H7 (cell line): Measurements from ENCODE around the gene WWC2. TPM values are rescaled to one million over a fixed set of nuclear protein-coding genes. Genes with fewer than 3 reads are reported as not detected.

Source experiments
- DNase-seq: peaks from one replicate; pipeline ENCODE4 v3.0.0; 2012
- H3K27me3 ChIP-seq: 2 replicates; pipeline ENCODE4 v1.6.0; 2011; ENCODE audit warnings: mild to moderate bottlenecking, low read length; ENCODE audit not compliant: control insufficient read depth, insufficient read depth
- H3K36me3 ChIP-seq: replicated peaks from 2 replicates; pipeline ENCODE4 v1.5.1; 2011; ENCODE audit warnings: low read length; ENCODE audit not compliant: control insufficient read depth, insufficient read depth
- H3K4me3 ChIP-seq: 2 replicates; pipeline ENCODE4 v1.5.1; 2011; ENCODE audit warnings: low read depth, mild to moderate bottlenecking, control low read depth, low read length, moderate library complexity; ENCODE audit not compliant: insufficient read depth
- total RNA-seq: library from RNA; depleted of rRNA; stranded (reverse); fragments of >200 nt; shearing (Covaris generic); gene quantifications from 2 replicates; pipeline ENCODE4 v1.2.3, GENCODE V29; 2014

The WWC2 gene
- total RNA-seq, 1 experiment from 2014 or later = 28.7 TPM

GRCh38 chr4:183264614-183265013 lies 165.6 kb downstream of the WWC2 start:
- DNase-seq = no peak
- Histone ChIP-seq H3K36me3 (peaks cover 42% of the 10 kb centered on the region), H3K27me3 (no peaks in the 10 kb centered on the region), H3K4me3 (no peak overlapping the region)

GRCh38 chr4:183266371-183266770 lies 167.3 kb downstream of the WWC2 start:
- no peak for DNase-seq
- Histone ChIP-seq H3K4me3 (no peak overlapping the region), H3K27me3 (no peaks in the 10 kb centered on the region), H3K36me3 (peaks cover 36% of the 10 kb centered on the region)

- Histone ChIP-seq H3K27me3 (no peaks in the 10 kb centered on the region), H3K36me3 (peaks cover 36% of the 10 kb centered on the region), H3K4me3 (no peak overlapping the region)
- no peak for DNase-seq
These were observed 169.5 kb downstream of the WWC2 start for GRCh38 chr4:183268556-183268955.

GRCh38 chr4:183272384-183272783 lies 173.3 kb downstream of the WWC2 start:
- no peak overlapping the region for H3K4me3 ChIP-seq
- H3K36me3 ChIP-seq = peaks cover 19% of the 10 kb centered on the region
- no peak for DNase-seq
- no peaks in the 10 kb centered on the region for H3K27me3 ChIP-seq

- no peak for DNase-seq
These were observed 177.0 kb downstream of the WWC2 start for GRCh38 chr4:183276106-183276505.

GRCh38 chr4:183284258-183284785 lies 185.3 kb downstream of the WWC2 start:
- Histone ChIP-seq H3K36me3 (peaks cover 41% of the 10 kb centered on the region), H3K27me3 (no peaks in the 10 kb centered on the region; the same call in 1 of the 2 replicates), H3K4me3 (no peak overlapping the region)
- no peak for DNase-seq

More at GRCh38 chr4:183276106-183276505, 177.0 kb downstream of the WWC2 start:
- Histone ChIP-seq H3K4me3 (no peak overlapping the region), H3K36me3 (peaks cover 13% of the 10 kb centered on the region), H3K27me3 (no peaks in the 10 kb centered on the region)

GRCh38 chr4:183284965-183285364 lies 185.9 kb downstream of the WWC2 start:
- Histone ChIP-seq H3K36me3 (peaks cover 43% of the 10 kb centered on the region), H3K27me3 (no peaks in the 10 kb centered on the region; the same call in 1 of the 2 replicates), H3K4me3 (no peak overlapping the region)
- DNase-seq = no peak

GRCh38 chr4:183285886-183286285 lies 186.8 kb downstream of the WWC2 start:
- H3K36me3 ChIP-seq = peaks cover 40% of the 10 kb centered on the region
- DNase-seq = no peak

GRCh38 chr4:183286590-183287308 lies 187.7 kb downstream of the WWC2 start:
- H3K27me3 ChIP-seq = no peaks in the 10 kb centered on the region; the same call in 1 of the 2 replicates
- no peak for DNase-seq
- no peak overlapping the region for H3K4me3 ChIP-seq
- peaks cover 41% of the 10 kb centered on the region for H3K36me3 ChIP-seq

More at GRCh38 chr4:183285886-183286285, 186.8 kb downstream of the WWC2 start:
- Histone ChIP-seq H3K27me3 (no peaks in the 10 kb centered on the region; the same call in 1 of the 2 replicates), H3K4me3 (no peak overlapping the region)

- no peak for DNase-seq
- no peaks in the 10 kb centered on the region; the same call in 1 of the 2 replicates for H3K27me3 ChIP-seq
- H3K4me3 ChIP-seq = no peak overlapping the region
- H3K36me3 ChIP-seq = peaks cover 41% of the 10 kb centered on the region
These were observed 188.2 kb downstream of the WWC2 start for GRCh38 chr4:183287309-183287659.

GRCh38 chr4:183287677-183288076 lies 188.6 kb downstream of the WWC2 start:
- H3K36me3 ChIP-seq = peaks cover 39% of the 10 kb centered on the region
- no peak for DNase-seq
- H3K27me3 ChIP-seq = no peaks in the 10 kb centered on the region; the same call in 1 of the 2 replicates
- no peak overlapping the region for H3K4me3 ChIP-seq

GRCh38 chr4:183288955-183289354 lies 189.9 kb downstream of the WWC2 start:
- no peak for DNase-seq
- H3K27me3 ChIP-seq = no peaks in the 10 kb centered on the region
- H3K4me3 ChIP-seq = no peak overlapping the region
- peaks cover 37% of the 10 kb centered on the region for H3K36me3 ChIP-seq

- Histone ChIP-seq H3K27me3 (no peaks in the 10 kb centered on the region), H3K4me3 (no peak overlapping the region), H3K36me3 (peaks cover 33% of the 10 kb centered on the region)
- DNase-seq = peak; percentile 26
These were observed 190.6 kb downstream of the WWC2 start for GRCh38 chr4:183289688-183290087.

GRCh38 chr4:183291070-183291469 lies 192.0 kb downstream of the WWC2 start:
- H3K36me3 ChIP-seq = peaks cover 31% of the 10 kb centered on the region
- H3K4me3 ChIP-seq = no peak overlapping the region
- no peaks in the 10 kb centered on the region for H3K27me3 ChIP-seq
- no peak for DNase-seq

- peaks cover 12% of the 10 kb centered on the region for H3K36me3 ChIP-seq
- DNase-seq = no peak
- no peak overlapping the region for H3K4me3 ChIP-seq
- H3K27me3 ChIP-seq = no peaks in the 10 kb centered on the region
These were observed 196.7 kb downstream of the WWC2 start for GRCh38 chr4:183295711-183296110.
